ENCODE data around the gene USP34. TPM values are rescaled to one million over a fixed set of nuclear protein-coding genes. Genes with fewer than 3 reads are reported as not detected.

The USP34 gene
- total and polyA plus RNA-seq, 9 of the 15 experiments (the other 6 are each of a cell fraction or from before 2014, with no cell fraction given) = 19.8 to 108 (median 67.8) TPM

GRCh38 chr2:61493523-61493942, 22.6 kb upstream of the USP34 start:
- ChIA-PET POLR2A (no interaction called here), CTCF (ENCODE audit: low intra/inter-chr PET ratio) (no interaction called here)
- in situ Hi-C loops (cut with MboI) = no loop called here
- Histone ChIP-seq H3K4me2 (ENCODE audit: insufficient read depth, low read length) (no peak overlapping the region), H3K4me3 (no peak overlapping the region), H3K36me3 (ENCODE audit: control insufficient read depth, insufficient read depth, low read length) (peaks cover 96% of the 10 kb centered on the region), H3K9me3 (replicated peaks; ENCODE audit: control insufficient read depth, insufficient read depth, low read depth, low read length) (no peaks in the 10 kb centered on the region), H3K4me1 (replicated peaks in 1 of 2; ENCODE audit: control insufficient read depth in 2 of 2, insufficient read depth in 2 of 2, low read length in 2 of 2) (no peaks in the 10 kb centered on the region), H3K9me1 (ENCODE audit: control insufficient read depth, insufficient read depth, low read length) (no peaks in the 10 kb centered on the region), H4K20me1 (replicated peaks; ENCODE audit: control insufficient read depth, insufficient read depth, low read length) (no peaks in the 10 kb centered on the region), H2AFZ (ENCODE audit: low read depth, low read length) (no peak overlapping the region), H3K9ac (ENCODE audit: insufficient read depth in 1 of 2, low read depth in 2 of 2, low read length in 2 of 2) (no peak overlapping the region), H3K27me3 (ENCODE audit: control insufficient read depth in 2 of 2, insufficient read depth in 2 of 2, low read length in 2 of 2) (no peaks in the 10 kb centered on the region), H3K27ac (ENCODE audit: extremely low read depth, low read depth, low read length) (no peak overlapping the region), H3K79me2 (ENCODE audit: control insufficient read depth, insufficient read depth, low read length) (peaks cover 30% of the 10 kb centered on the region)
- FAIRE-seq (no peak), ATAC-seq (no peak), DNase-seq (ENCODE audit: extremely low read depth in 1 of 4, low spot score in 3 of 4) (no peak)
- BruUV-seq (replicated peaks) = no TSS peak
- TF ChIP-seq NFIC (IDR thresholded peaks at IDR 0.05) = peak; percentile 79
- no peak for TF ChIP-seq ZNF347 (CRISPR knock-in tag; IDR thresholded peaks at IDR 0.05; ENCODE audit: low read depth)
- TF ChIP-seq, protein P1, sequence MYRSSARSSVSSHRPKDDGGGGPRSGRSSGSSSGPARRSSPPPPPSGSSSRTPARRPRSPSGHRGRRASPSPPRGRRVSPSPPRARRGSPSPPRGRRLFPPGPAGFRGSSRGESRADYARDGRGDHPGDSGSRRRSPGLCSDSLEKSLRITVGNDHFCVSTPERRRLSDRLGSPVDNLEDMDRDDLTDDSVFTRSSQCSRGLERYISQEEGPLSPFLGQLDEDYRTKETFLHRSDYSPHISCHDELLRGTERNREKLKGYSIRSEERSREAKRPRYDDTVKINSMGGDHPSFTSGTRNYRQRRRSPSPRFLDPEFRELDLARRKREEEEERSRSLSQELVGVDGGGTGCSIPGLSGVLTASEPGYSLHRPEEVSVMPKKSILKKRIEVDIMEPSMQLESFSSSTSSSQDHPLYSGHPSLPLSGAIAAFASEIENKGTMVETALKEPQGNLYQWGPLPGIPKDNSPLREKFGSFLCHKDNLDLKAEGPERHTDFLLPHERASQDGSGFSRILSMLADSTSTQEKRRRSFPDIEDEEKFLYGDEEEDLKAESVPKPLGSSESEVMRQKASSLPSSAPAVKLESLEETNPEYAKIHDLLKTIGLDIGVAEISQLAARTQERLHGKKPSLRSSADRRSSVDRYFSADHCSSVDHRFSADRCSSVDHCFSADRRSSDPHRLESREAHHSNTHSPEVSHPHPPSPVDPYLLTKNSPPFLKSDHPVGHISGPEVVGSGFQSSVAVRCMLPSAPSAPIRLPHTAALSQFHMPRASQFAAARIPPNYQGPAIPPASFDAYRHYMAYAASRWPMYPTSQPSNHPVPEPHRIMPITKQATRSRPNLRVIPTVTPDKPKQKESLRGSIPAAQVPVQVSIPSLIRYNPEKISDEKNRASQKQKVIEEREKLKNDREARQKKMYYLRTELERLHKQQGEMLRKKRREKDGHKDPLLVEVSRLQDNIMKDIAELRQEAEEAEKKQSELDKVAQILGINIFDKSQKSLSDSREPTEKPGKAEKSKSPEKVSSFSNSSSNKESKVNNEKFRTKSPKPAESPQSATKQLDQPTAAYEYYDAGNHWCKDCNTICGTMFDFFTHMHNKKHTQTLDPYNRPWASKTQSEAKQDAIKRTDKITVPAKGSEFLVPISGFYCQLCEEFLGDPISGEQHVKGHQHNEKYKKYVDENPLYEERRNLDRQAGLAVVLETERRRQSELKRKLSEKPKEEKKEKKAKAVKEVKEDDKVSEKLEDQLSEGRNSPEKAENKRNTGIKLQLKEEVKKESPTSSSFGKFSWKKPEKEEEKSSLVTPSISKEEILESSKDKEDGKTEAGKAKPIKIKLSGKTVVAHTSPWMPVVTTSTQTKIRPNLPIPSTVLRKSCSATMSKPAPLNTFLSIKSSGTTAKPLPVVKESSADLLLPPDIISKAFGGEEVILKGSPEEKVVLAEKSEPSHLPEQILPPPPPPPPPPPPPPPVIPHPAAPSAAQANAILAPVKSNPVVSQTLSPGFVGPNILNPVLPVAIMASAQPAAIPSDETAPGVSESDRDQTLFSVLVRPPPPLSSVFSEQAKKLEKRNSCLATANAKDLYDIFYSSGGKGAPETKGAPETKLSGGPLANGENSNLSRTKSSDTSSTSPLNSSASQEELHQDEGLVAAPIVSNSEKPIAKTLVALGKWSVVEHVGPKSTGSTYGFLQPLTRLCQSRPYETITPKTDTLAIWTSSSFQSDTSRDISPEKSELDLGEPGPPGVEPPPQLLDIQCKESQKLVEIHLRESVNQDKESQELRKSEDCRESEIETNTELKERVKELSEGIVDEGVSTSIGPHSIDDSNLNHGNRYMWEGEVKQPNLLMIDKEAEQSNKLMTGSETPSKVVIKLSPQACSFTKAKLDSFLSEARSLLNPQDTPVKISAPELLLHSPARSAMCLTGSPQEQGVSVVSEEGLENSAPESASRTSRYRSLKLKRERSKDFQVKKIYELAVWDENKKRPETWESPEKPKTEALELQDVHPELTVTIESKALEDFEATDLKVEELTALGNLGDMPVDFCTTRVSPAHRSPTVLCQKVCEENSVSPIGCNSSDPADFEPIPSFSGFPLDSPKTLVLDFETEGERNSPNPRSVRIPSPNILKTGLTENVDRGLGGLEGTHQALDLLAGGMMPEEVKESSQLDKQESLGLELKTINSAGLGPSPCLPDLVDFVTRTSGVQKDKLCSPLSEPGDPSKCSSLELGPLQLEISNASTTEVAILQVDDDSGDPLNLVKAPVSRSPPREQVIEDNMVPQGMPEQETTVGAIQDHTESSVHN (IDR thresholded peaks at IDR 0.05; ENCODE audit: borderline replicate concordance in 1 of 2, low read depth in 1 of 2) = no peak
- TF ChIP-seq ZNF79 (CRISPR knock-in tag; IDR thresholded peaks at IDR 0.05; ENCODE audit: low read depth) = no peak
- no peak for TF ChIP-seq NR3C1 (CRISPR knock-in tag; IDR thresholded peaks at IDR 0.05)
- TF ChIP-seq, protein P2, sequence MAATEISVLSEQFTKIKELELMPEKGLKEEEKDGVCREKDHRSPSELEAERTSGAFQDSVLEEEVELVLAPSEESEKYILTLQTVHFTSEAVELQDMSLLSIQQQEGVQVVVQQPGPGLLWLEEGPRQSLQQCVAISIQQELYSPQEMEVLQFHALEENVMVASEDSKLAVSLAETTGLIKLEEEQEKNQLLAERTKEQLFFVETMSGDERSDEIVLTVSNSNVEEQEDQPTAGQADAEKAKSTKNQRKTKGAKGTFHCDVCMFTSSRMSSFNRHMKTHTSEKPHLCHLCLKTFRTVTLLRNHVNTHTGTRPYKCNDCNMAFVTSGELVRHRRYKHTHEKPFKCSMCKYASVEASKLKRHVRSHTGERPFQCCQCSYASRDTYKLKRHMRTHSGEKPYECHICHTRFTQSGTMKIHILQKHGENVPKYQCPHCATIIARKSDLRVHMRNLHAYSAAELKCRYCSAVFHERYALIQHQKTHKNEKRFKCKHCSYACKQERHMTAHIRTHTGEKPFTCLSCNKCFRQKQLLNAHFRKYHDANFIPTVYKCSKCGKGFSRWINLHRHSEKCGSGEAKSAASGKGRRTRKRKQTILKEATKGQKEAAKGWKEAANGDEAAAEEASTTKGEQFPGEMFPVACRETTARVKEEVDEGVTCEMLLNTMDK (IDR thresholded peaks at IDR 0.05; ENCODE audit: borderline replicate concordance, insufficient read depth, low read depth, low read length, poor library complexity, severe bottlenecking) = no peak
- no peak for TF ChIP-seq SUPT5H (IDR thresholded peaks at IDR 0.05)
- TF ChIP-seq ELF4 (CRISPR knock-in tag; IDR thresholded peaks at IDR 0.05) = no peak
- intact Hi-C loops (cut with micrococcal nuclease) = no loop called here
- 94% methylated on average over 2 of the region's 2 CpGs for WGBS (ENCODE audit: insufficient coverage, low coverage, missing lambda C conversion rate)

Data from K562 (cell line).